SK-N-SH (cell line): ENCODE data around the gene LEO1. TPM values are rescaled to one million over a fixed set of nuclear protein-coding genes. Genes with fewer than 3 reads are reported as not detected.

Experiments
- CTCF ChIA-PET: fragments of 300-600, 350-600 bp; formaldehyde crosslinking; extraction: SDS; loops from one replicate; lab custom pipeline; 2021; lab: Yijun Ruan, JAX
- POLR2A ChIA-PET: fragments of 350-600 bp; sonication (Branson Sonifier 250); formaldehyde crosslinking; extraction: SDS; loops from one replicate; lab custom pipeline; 2020; ENCODE audit warnings: antibody characterized with exemption, inconsistent platforms; lab: Yijun Ruan, JAX
- DNase-seq: peaks from one replicate; pipeline ENCODE4 v3.0.0; 2012
- H2AFZ ChIP-seq: fragments of 200-600 bp; sonication (generic); 2 replicates; pipeline ENCODE4 v1.8.1; 2016; ENCODE audit warnings: antibody characterized with exemption, mild to moderate bottlenecking, low read depth
- H3F3A ChIP-seq: fragments of 200-600 bp; sonication (generic); replicated peaks from 2 replicates; pipeline ENCODE3; 2016; ENCODE audit warnings: antibody characterized with exemption, mild to moderate bottlenecking; ENCODE audit not compliant: insufficient read depth
- H3K27ac ChIP-seq, 2 experiments: fragments of 200-500 bp in 1 of 2; fragments of 200-600 bp in 1 of 2; sonication (Bioruptor generic) in 1 of 2; sonication (generic), shearing (Covaris generic) in 1 of 2; 2 replicates each; pipeline versions ENCODE4 v1.5.1 to v1.6.1; 2014 to 2016; ENCODE audit warnings: low read depth in 2 of 2, inconsistent platforms in 1 of 2, low read length in 1 of 2, mild to moderate bottlenecking in 1 of 2, mixed read lengths in 1 of 2
- H3K27me3 ChIP-seq: fragments of 200-600 bp; sonication (generic), shearing (Covaris generic); 2 replicates; pipeline ENCODE4 v1.6.1; 2016; ENCODE audit warnings: mixed run types; ENCODE audit not compliant: insufficient read depth
- H3K36me3 ChIP-seq, 2 experiments: fragments of 200-500 bp in 1 of 2; fragments of 200-600 bp in 1 of 2; sonication (Bioruptor generic) in 1 of 2; sonication (generic) in 1 of 2; replicated peaks in 1 of 2; 2 replicates each; pipeline versions ENCODE3 to v1.5.1; 2014 to 2016; ENCODE audit warnings: low read length in 1 of 2, mild to moderate bottlenecking in 1 of 2; ENCODE audit not compliant: insufficient read depth in 2 of 2, control insufficient read depth in 1 of 2
- H3K4me1 ChIP-seq, 2 experiments: fragments of 200-500 bp in 1 of 2; fragments of 200-600 bp in 1 of 2; sonication (Bioruptor generic) in 1 of 2; sonication (generic), shearing (Covaris generic) in 1 of 2; 2 replicates each; pipeline versions ENCODE4 v1.5.1 to v1.6.1; 2014 to 2016; ENCODE audit warnings: low read depth in 1 of 2, low read length in 1 of 2, mixed run types in 1 of 2; ENCODE audit not compliant: insufficient read depth in 2 of 2, control insufficient read depth in 1 of 2
- H3K4me2 ChIP-seq: fragments of 200-600 bp; sonication (generic), shearing (Covaris generic); 2 replicates; pipeline ENCODE4 v1.6.1; 2017; ENCODE audit warnings: mixed run types
- H3K4me3 ChIP-seq, 2 experiments: fragments of 200-500 bp in 1 of 2; fragments of 200-600 bp in 1 of 2; sonication (Bioruptor generic) in 1 of 2; sonication (generic), shearing (Covaris generic) in 1 of 2; 2 replicates each; pipeline versions ENCODE4 v1.5.1 to v1.8.1; 2014 to 2016; ENCODE audit warnings: low read depth in 2 of 2, inconsistent platforms in 1 of 2, low read length in 1 of 2, mild to moderate bottlenecking in 1 of 2, mixed read lengths in 1 of 2, moderate library complexity in 1 of 2
- H3K79me2 ChIP-seq: fragments of 200-600 bp; sonication (generic); 2 replicates; pipeline ENCODE4 v1.8.1; 2017; ENCODE audit warnings: mild to moderate bottlenecking; ENCODE audit not compliant: insufficient read depth
- H3K9ac ChIP-seq: fragments of 200-600 bp; sonication (generic); 2 replicates; pipeline ENCODE4 v1.6.1; 2017; ENCODE audit warnings: mixed run types
- H3K9me2 ChIP-seq: fragments of 200-600 bp; sonication (generic); 2 replicates; pipeline ENCODE4 v1.6.1; 2017; ENCODE audit warnings: mixed run types
- H3K9me3 ChIP-seq: fragments of 200-600 bp; sonication (generic); 2 replicates; pipeline ENCODE4 v1.6.1; 2017; ENCODE audit warnings: mixed run types, mild to moderate bottlenecking, moderate library complexity
- H4K20me1 ChIP-seq: fragments of 200-600 bp; sonication (generic); 2 replicates; pipeline ENCODE4 v1.6.1; 2017; ENCODE audit warnings: mild to moderate bottlenecking, mixed run types; ENCODE audit not compliant: insufficient read depth
- CHD2 ChIP-seq: fragments of 150-350 bp; IDR thresholded peaks from 2 replicates; pipeline ENCODE4 v1.6.1; 2018; ENCODE audit warnings: low read length; ENCODE audit not compliant: partially characterized antibody
- ELF1 ChIP-seq: IDR thresholded peaks from 2 replicates; pipeline ENCODE4 v1.4.0; 2012
- EP300 ChIP-seq, 2 experiments: IDR thresholded peaks; 2 replicates each; pipeline versions ENCODE4 v1.4.0 to v1.6.1; 2012; ENCODE audit warnings: borderline replicate concordance in 1 of 2, low read depth in 1 of 2, low read length in 1 of 2
- EZH2phosphoT487 ChIP-seq: fragments of 200-600 bp; sonication (generic); IDR thresholded peaks from 2 replicates; pipeline ENCODE4 v1.6.1; 2017; ENCODE audit warnings: low read depth, mixed run types, mild to moderate bottlenecking, antibody characterized with exemption, moderate library complexity, borderline replicate concordance
- FOXM1 ChIP-seq: IDR thresholded peaks from 2 replicates; pipeline ENCODE4 v1.4.0; 2012; ENCODE audit warnings: low read depth, mild to moderate bottlenecking
- GABPA ChIP-seq: IDR thresholded peaks from 2 replicates; pipeline ENCODE4 v1.4.0; 2012; ENCODE audit warnings: low read depth, mild to moderate bottlenecking
- GATA2 ChIP-seq: sonication (generic); formaldehyde crosslinking; IDR thresholded peaks from 2 replicates; pipeline ENCODE4 v1.5.0; 2020; ENCODE audit warnings: mild to moderate bottlenecking, missing genetic modification reagents
- JUND ChIP-seq: IDR thresholded peaks from 2 replicates; pipeline ENCODE4 v1.4.0; 2012
- MAX ChIP-seq: IDR thresholded peaks from 2 replicates; pipeline ENCODE4 v1.4.0; 2012; ENCODE audit warnings: low read depth
- MEF2A ChIP-seq: IDR thresholded peaks from 2 replicates; pipeline ENCODE4 v1.4.0; 2012; ENCODE audit warnings: low read depth, borderline replicate concordance
- NRF1 ChIP-seq: IDR thresholded peaks from 2 replicates; pipeline ENCODE4 v1.6.1; 2012; ENCODE audit warnings: low read depth, mild to moderate bottlenecking, low read length
- PBX3 ChIP-seq: IDR thresholded peaks from 2 replicates; pipeline ENCODE4; 2012
- POLR2AphosphoS5 ChIP-seq: IDR thresholded peaks from 2 replicates; pipeline ENCODE4 v1.6.1; 2012; ENCODE audit warnings: low read depth, low read length
- RAD21 ChIP-seq: IDR thresholded peaks from 2 replicates; pipeline ENCODE4 v1.6.1; 2012; ENCODE audit warnings: mild to moderate bottlenecking, low read length
- RCOR1 ChIP-seq: fragments of 150-350 bp; IDR thresholded peaks from 2 replicates; pipeline ENCODE4 v1.6.1; 2017; ENCODE audit warnings: antibody characterized with exemption, low read length
- REST ChIP-seq: IDR thresholded peaks from 2 replicates; pipeline ENCODE4 v1.6.1; 2012; ENCODE audit warnings: mild to moderate bottlenecking, low read depth, low read length, moderate library complexity
- RFX5 ChIP-seq: IDR thresholded peaks from 2 replicates; pipeline ENCODE4 v1.6.1; 2012; ENCODE audit warnings: mild to moderate bottlenecking, improper control_type of control experiment, low read length
- TAF1 ChIP-seq: IDR thresholded peaks from 2 replicates; pipeline ENCODE4 v1.6.1; 2012; ENCODE audit warnings: low read depth, mild to moderate bottlenecking, low read length, moderate library complexity, borderline replicate concordance
- TEAD4 ChIP-seq: IDR thresholded peaks from 2 replicates; pipeline ENCODE4 v1.4.0; 2012; ENCODE audit warnings: mild to moderate bottlenecking, borderline replicate concordance; ENCODE audit not compliant: insufficient read depth
- USF2 ChIP-seq: fragments of 150-350 bp; IDR thresholded peaks from 2 replicates; pipeline ENCODE4 v1.6.1; 2017; ENCODE audit warnings: antibody characterized with exemption, low read length, low read depth, borderline replicate concordance
- WGBS: methylation state at CpG from one replicate; pipeline ENCODE4 v1.1.6; 2017; ENCODE audit warnings: low lambda C conversion rate; 5-methylcytosine and 5-hydroxymethylcytosine counted together
- polyA plus RNA-seq, 3 experiments: library from polyadenylated mRNA; depleted of rRNA; stranded (reverse); fragments of >200 nt; gene quantifications; 2 replicates each; pipeline ENCODE4 v1.2.3, GENCODE V29; 2012

LEO1 gene
- polyA plus RNA-seq, 1 of the 3 experiments (the other 2 are of a cell fraction) = 6.7 TPM

- TF ChIP-seq EZH2phosphoT487 = no peak
- TF ChIP-seq RAD21 = no peak
These were observed 1.6 kb upstream of the LEO1 start (continued) for GRCh38 chr15:51973220-51973619.

- Histone ChIP-seq H3K4me3 (peak overlapping the region; percentile 74 to 95), H3K27ac (peak overlapping the region; percentile 94 to 95), H4K20me1 (peaks cover 11% of the 10 kb centered on the region; the same call in 1 of the 2 replicates), H3K9me3 (peaks cover 9% of the 10 kb centered on the region; the same call in 1 of the 2 replicates), H3K9ac (peak overlapping the region; percentile 92), H3K9me2 (no peaks in the 10 kb centered on the region), H2AFZ (peak overlapping the region; percentile 95), H3K4me1 (peaks cover 0 to 5% of the 10 kb centered on the region in 2 experiments; a peak in 2 of 4 replicates), H3K79me2 (peaks cover 68% of the 10 kb centered on the region), H3K4me2 (peak overlapping the region; percentile 74), H3K27me3 (no peaks in the 10 kb centered on the region), H3K36me3 (peaks cover 0 to 19% of the 10 kb centered on the region in 2 experiments), H3F3A (peaks cover 25% of the 10 kb centered on the region)
- peak; percentile 61 for DNase-seq
- POLR2A ChIA-PET = interaction anchor here (0.6 to 2.3 kb wide), 14 partner anchors 10 to 348 kb away, joined by 3 to 18 read pairs (median 4); partner anchors contain the start of gene DMXL2
- CTCF ChIA-PET = interaction anchor here (0.9 to 2.7 kb wide), 4 partner anchors 10 to 256 kb away, joined by 3 to 9 read pairs (median 4); no protein-coding TSS in a partner anchor
- 2% methylated on average over 7 of the region's 7 CpGs for WGBS
- TF ChIP-seq GABPA (no peak), TAF1 (no peak), NRF1 (no peak), JUND (no peak), FOXM1 (no peak), RCOR1 (no peak), USF2 (no peak), POLR2AphosphoS5 (no peak), RAD21 (no peak), RFX5 (no peak), PBX3 (no peak)
These were observed 575 bp downstream of the LEO1 start for GRCh38 chr15:51971032-51971374.

GRCh38 chr15:51970132-51970817 lies 1.3 kb downstream of the LEO1 start:
- Histone ChIP-seq H3K27me3 (no peaks in the 10 kb centered on the region), H3K9me3 (peaks cover 9% of the 10 kb centered on the region; the same call in 1 of the 2 replicates), H3K36me3 (peaks cover 0 to 19% of the 10 kb centered on the region in 2 experiments), H3K4me1 (peaks cover 0 to 5% of the 10 kb centered on the region in 2 experiments; a peak in 2 of 4 replicates), H3K9ac (peak overlapping the region; percentile 92; the same call in 1 of the 2 replicates), H3K9me2 (no peaks in the 10 kb centered on the region), H3K4me3 (peak overlapping the region; percentile 74 to 95), H3F3A (peaks cover 25% of the 10 kb centered on the region), H2AFZ (no peak overlapping the region), H3K27ac (peak overlapping the region; percentile 94 to 95), H3K4me2 (peak overlapping the region; percentile 74), H4K20me1 (peaks cover 11% of the 10 kb centered on the region; the same call in 1 of the 2 replicates), H3K79me2 (peaks cover 75% of the 10 kb centered on the region)
- ChIA-PET CTCF (interaction anchor here (0.6 to 2.7 kb wide), 4 partner anchors 11 to 257 kb away, joined by 3 to 9 read pairs (median 3); no protein-coding TSS in a partner anchor), POLR2A (interaction anchor here (0.9 to 2.3 kb wide), 4 partner anchors 11 to 113 kb away, joined by 3 to 18 read pairs (median 4); no protein-coding TSS in a partner anchor)
- 24% methylated on average over 4 of the region's 4 CpGs for WGBS
- no peak for DNase-seq
- no peak for TF ChIP-seq MAX
- TF ChIP-seq REST = no peak
- no peak for TF ChIP-seq GATA2
- no peak for TF ChIP-seq CHD2
- TF ChIP-seq TEAD4 = no peak
- peak in 1 of 2 experiments; percentile 35; a peak in 1 of 4 replicates for TF ChIP-seq EP300 (IDR thresholded peaks at IDR 0.05; ENCODE audit: borderline replicate concordance in 1 of 2, low read depth in 1 of 2, low read length in 1 of 2)
- no peak for TF ChIP-seq MEF2A
- no peak for TF ChIP-seq ELF1
- TF ChIP-seq RCOR1 = peak; percentile 45; the same call in 1 of the 2 replicates
